MM.1S (cell line): ENCODE measurements around the gene NUP62.

ENCODE experiments used
- EZH2 ChIP-seq: fragments of 300-600 bp; sonication (generic); optimal IDR thresholded peaks from 2 replicates; pipeline ENCODE3; 2017; ENCODE audit warnings: low read depth, mild to moderate bottlenecking, antibody characterized with exemption, low read length, mixed read lengths
- EZH2phosphoT487 ChIP-seq: fragments of 300-600 bp; sonication (generic); IDR thresholded peaks from 2 replicates; pipeline ENCODE4 v1.6.1; 2018; ENCODE audit warnings: antibody characterized with exemption, low read length
- TF ChIP-seq, protein P1 (sequence below): fragments of 300-600 bp; sonication (generic); IDR thresholded peaks from 2 replicates; pipeline ENCODE4 v1.5.1; 2016; ENCODE audit warnings: antibody characterized with exemption, low read length, mixed read lengths

DNA sequence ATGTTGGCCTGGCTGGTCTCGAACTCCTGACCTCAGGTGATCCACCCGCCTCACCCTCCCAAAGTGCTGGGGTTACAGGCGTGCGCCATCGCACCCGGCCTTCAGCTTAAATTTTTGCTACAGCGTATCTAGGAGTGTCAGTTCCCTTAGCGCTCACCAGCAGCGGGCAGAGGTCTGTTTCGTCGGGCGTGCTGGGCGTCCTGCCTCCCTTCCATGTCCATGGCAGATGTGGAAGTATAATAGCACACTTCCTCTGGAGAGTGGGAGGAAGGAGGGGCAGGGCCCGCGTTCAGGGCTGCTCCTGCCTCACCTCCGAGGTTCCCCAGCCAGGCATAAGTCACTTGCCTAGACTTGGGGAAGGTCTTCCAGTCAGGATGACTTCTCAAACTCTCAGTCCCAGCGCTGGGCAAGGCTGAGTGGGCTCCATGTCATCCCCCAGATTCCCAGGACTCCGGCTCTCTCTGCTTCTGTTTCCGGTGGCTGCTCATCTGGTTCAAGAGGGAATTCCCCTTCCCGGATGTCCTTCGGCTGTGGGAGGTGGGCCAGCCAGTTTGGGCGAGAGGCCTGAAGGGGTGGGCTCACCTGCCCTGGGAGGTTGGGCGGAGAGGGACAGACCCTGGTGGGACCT lies 42.2 kb downstream of the NUP62 start:
- TF ChIP-seq, protein P1, sequence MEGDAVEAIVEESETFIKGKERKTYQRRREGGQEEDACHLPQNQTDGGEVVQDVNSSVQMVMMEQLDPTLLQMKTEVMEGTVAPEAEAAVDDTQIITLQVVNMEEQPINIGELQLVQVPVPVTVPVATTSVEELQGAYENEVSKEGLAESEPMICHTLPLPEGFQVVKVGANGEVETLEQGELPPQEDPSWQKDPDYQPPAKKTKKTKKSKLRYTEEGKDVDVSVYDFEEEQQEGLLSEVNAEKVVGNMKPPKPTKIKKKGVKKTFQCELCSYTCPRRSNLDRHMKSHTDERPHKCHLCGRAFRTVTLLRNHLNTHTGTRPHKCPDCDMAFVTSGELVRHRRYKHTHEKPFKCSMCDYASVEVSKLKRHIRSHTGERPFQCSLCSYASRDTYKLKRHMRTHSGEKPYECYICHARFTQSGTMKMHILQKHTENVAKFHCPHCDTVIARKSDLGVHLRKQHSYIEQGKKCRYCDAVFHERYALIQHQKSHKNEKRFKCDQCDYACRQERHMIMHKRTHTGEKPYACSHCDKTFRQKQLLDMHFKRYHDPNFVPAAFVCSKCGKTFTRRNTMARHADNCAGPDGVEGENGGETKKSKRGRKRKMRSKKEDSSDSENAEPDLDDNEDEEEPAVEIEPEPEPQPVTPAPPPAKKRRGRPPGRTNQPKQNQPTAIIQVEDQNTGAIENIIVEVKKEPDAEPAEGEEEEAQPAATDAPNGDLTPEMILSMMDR, result no peak
- TF ChIP-seq EZH2phosphoT487, result no peak
- TF ChIP-seq EZH2, result no peak
